ENCODE measurements around the gene COL25A1. TPM values are rescaled to one million over a fixed set of nuclear protein-coding genes. Genes with fewer than 3 reads are reported as not detected.

Gene COL25A1
- total RNA-seq, 2 donors from 2014 or later, result 4.0 to 6.2 TPM

DNA sequence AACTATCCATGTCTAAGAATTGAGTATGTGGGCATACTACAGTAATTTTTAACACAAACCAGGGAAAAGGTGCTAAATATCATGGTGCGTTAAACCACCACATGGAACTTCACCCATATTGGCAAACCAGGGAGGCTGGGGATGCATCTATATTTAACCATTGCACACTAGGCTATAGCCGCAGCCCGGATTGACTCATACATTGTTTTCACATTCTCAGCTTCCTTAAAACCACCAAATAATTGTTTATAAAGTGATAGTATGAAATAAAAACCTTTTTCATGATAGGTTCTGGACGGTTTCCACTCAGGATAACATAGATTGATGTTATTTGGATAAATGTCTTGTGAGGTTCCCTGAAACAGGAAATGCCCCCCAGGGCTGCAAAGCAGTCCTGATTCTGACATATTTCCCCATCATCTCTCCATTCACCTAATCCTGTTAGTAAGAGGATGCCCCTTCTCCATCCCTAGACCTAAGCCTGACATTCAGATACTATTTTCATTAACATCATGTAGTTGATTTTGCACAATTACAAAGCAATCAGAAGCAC, 7.9 kb downstream of the COL25A1 start:
- no peaks in the 10 kb centered on the region for H3K27me3 Mint-ChIP-seq (ENCODE audit: insufficient read depth)

GRCh38 chr4:109294006-109294405, 8.5 kb downstream of the COL25A1 start:
- Mint-ChIP-seq H3K36me3 (ENCODE audit: low read depth) (no peaks in the 10 kb centered on the region), H3K9me3 (no peaks in the 10 kb centered on the region), H3K27ac (no peak overlapping the region), H3K27me3 (ENCODE audit: insufficient read depth) (no peaks in the 10 kb centered on the region), H3K4me3 (no peak overlapping the region), H3K4me1 (no peaks in the 10 kb centered on the region)
- Histone ChIP-seq H3K9ac (ENCODE audit: extremely low read depth, low read length, poor library complexity, severe bottlenecking) (no peak overlapping the region), H3K4me1 (ENCODE audit: control insufficient read depth, insufficient read depth, low read length) (no peaks in the 10 kb centered on the region), H3K27me3 (ENCODE audit: control insufficient read depth, insufficient read depth, low read length, poor library complexity, severe bottlenecking) (no peaks in the 10 kb centered on the region), H3K9me3 (ENCODE audit: control insufficient read depth, low read length) (no peaks in the 10 kb centered on the region), H3K36me3 (ENCODE audit: control insufficient read depth, insufficient read depth, low read length) (no peaks in the 10 kb centered on the region), H3K4me3 (ENCODE audit: low read length) (no peak overlapping the region), H3K27ac (ENCODE audit: low read depth, low read length) (no peak overlapping the region)
- peak; percentile 73 for DNase-seq
- 20% methylated on average over 1 of the region's 1 CpG; no CpG with 5 or more reads in 1 of the 2 experiments for WGBS, 2 experiments (ENCODE audit: insufficient coverage in 1 of 2, insufficient read length in 1 of 2)
- TF ChIP-seq, protein P1, sequence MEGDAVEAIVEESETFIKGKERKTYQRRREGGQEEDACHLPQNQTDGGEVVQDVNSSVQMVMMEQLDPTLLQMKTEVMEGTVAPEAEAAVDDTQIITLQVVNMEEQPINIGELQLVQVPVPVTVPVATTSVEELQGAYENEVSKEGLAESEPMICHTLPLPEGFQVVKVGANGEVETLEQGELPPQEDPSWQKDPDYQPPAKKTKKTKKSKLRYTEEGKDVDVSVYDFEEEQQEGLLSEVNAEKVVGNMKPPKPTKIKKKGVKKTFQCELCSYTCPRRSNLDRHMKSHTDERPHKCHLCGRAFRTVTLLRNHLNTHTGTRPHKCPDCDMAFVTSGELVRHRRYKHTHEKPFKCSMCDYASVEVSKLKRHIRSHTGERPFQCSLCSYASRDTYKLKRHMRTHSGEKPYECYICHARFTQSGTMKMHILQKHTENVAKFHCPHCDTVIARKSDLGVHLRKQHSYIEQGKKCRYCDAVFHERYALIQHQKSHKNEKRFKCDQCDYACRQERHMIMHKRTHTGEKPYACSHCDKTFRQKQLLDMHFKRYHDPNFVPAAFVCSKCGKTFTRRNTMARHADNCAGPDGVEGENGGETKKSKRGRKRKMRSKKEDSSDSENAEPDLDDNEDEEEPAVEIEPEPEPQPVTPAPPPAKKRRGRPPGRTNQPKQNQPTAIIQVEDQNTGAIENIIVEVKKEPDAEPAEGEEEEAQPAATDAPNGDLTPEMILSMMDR (conservative IDR thresholded peaks at IDR 0.05), result peak; percentile 92

More for the DNA sequence above, 7.9 kb downstream of the COL25A1 start:
- Mint-ChIP-seq H3K4me1 (no peaks in the 10 kb centered on the region), H3K4me3 (no peak overlapping the region), H3K27ac (no peak overlapping the region), H3K36me3 (ENCODE audit: low read depth) (no peaks in the 10 kb centered on the region), H3K9me3 (no peaks in the 10 kb centered on the region)
- H3K36me3 ChIP-seq (ENCODE audit: control insufficient read depth, insufficient read depth, low read length), result no peaks in the 10 kb centered on the region
- 83 to 95% methylated on average over 1 to 4 of the region's 4 CpGs for WGBS, 2 experiments (ENCODE audit: insufficient coverage in 1 of 2, insufficient read length in 1 of 2)
- no peaks in the 10 kb centered on the region for H3K4me1 ChIP-seq (ENCODE audit: control insufficient read depth, insufficient read depth, low read length)
- no peaks in the 10 kb centered on the region for H3K9me3 ChIP-seq (ENCODE audit: control insufficient read depth, low read length)
- H3K9ac ChIP-seq (ENCODE audit: extremely low read depth, low read length, poor library complexity, severe bottlenecking), result no peak overlapping the region
- TF ChIP-seq, protein P1 (conservative IDR thresholded peaks at IDR 0.05), result no peak
- no peak overlapping the region for H3K4me3 ChIP-seq (ENCODE audit: low read length)
- no peak overlapping the region for H3K27ac ChIP-seq (ENCODE audit: low read depth, low read length)
- H3K27me3 ChIP-seq (ENCODE audit: control insufficient read depth, insufficient read depth, low read length, poor library complexity, severe bottlenecking), result peaks cover under 1% of the 10 kb centered on the region
- DNase-seq, result no peak

DNA sequence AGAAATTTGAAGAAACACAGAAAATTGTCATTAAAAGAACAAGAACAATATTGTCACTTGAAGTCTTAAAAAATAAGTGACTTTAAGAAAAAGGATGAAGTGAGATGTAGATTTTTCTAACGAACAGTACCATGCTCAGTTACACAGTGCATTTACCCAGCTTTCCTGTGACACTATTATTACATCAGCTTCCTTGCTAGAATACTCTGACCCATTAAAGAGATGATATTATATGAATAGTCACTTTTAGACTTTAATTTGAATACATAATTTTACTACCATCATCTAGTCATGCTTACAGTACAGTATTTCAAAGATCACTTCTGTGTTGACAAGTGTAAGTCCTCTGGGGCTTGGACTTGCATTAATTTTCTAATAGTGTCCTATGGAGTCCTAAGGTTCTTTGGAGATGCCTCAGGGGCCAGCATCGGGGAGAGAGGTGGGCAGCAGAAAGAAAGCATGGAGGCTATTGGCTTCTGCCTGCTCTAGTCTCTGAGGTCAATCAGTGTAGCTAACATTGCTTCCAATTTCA, 10.7 kb downstream of the COL25A1 start:
- H3K27me3 ChIP-seq (ENCODE audit: control insufficient read depth, insufficient read depth, low read length, poor library complexity, severe bottlenecking), result no peaks in the 10 kb centered on the region
- no peaks in the 10 kb centered on the region for H3K36me3 ChIP-seq (ENCODE audit: control insufficient read depth, insufficient read depth, low read length)
- H3K9ac ChIP-seq (ENCODE audit: extremely low read depth, low read length, poor library complexity, severe bottlenecking), result no peak overlapping the region
- no peak overlapping the region for H3K4me3 Mint-ChIP-seq
- H3K4me1 ChIP-seq (ENCODE audit: control insufficient read depth, insufficient read depth, low read length), result no peaks in the 10 kb centered on the region
- no peaks in the 10 kb centered on the region for H3K36me3 Mint-ChIP-seq (ENCODE audit: low read depth)
- H3K9me3 Mint-ChIP-seq, result no peaks in the 10 kb centered on the region
- no peak overlapping the region for H3K4me3 ChIP-seq (ENCODE audit: low read length)
- no peak overlapping the region for H3K27ac ChIP-seq (ENCODE audit: low read depth, low read length)
- H3K27me3 Mint-ChIP-seq (ENCODE audit: insufficient read depth), result no peaks in the 10 kb centered on the region
- DNase-seq, result no peak
- 83 to 90% methylated on average over 1 to 2 of the region's 2 CpGs for WGBS, 2 experiments (ENCODE audit: insufficient coverage in 1 of 2, insufficient read length in 1 of 2)
- H3K27ac Mint-ChIP-seq, result no peak overlapping the region
- peaks cover 5% of the 10 kb centered on the region for H3K4me1 Mint-ChIP-seq
- H3K9me3 ChIP-seq (ENCODE audit: control insufficient read depth, low read length), result no peaks in the 10 kb centered on the region
- TF ChIP-seq, protein P1 (conservative IDR thresholded peaks at IDR 0.05), result no peak

Measured in endodermal cell (in vitro differentiated cells).